Stimulated activated naive CD8-positive, alpha-beta T cell treated with anti-CD3 and anti-CD28 coated beads, Interleukin-15, amount 100 ng/mL, for 72 hours (primary cell): ENCODE results near the gene ULK4.
"Not testable (repeated sequence)": the region's sequence is repeated elsewhere in the genome, so short reads cannot be mapped to it uniquely, and the experiment has no call there.

Experiments
- ATAC-seq: fragments of 150-1000 bp; cut with Tn5 transposase; 2 replicates; pipeline ENCODE4 v1.10.0; 2021; ENCODE audit warnings: mild to moderate bottlenecking, moderate library complexity
- DNase-seq, 2 donors: peaks; one replicate each; pipeline ENCODE4 v3.0.0; 2021 to 2022
- H3K27ac Mint-ChIP-seq, 2 donors: one replicate each; pipeline ENCODE4 v1.8.0; 2022; ENCODE audit warnings: mild to moderate bottlenecking in 2 of 2, mixed read lengths in 2 of 2, moderate library complexity in 2 of 2
- H3K27me3 Mint-ChIP-seq: one replicate; pipeline ENCODE4 v1.8.0; 2022; ENCODE audit warnings: mixed read lengths
- H3K4me1 Mint-ChIP-seq: one replicate; pipeline ENCODE4 v1.8.0; 2022; ENCODE audit warnings: mild to moderate bottlenecking, mixed read lengths
- H3K4me3 Mint-ChIP-seq, 2 donors: one replicate each; pipeline ENCODE4 v1.8.0; 2022; ENCODE audit warnings: mild to moderate bottlenecking in 2 of 2, mixed read lengths in 2 of 2, moderate library complexity in 1 of 2
- H3K9me3 Mint-ChIP-seq, 2 donors: one replicate each; pipeline ENCODE4 v1.8.0; 2022; ENCODE audit warnings: mixed read lengths in 2 of 2

ULK4 gene

DNA sequence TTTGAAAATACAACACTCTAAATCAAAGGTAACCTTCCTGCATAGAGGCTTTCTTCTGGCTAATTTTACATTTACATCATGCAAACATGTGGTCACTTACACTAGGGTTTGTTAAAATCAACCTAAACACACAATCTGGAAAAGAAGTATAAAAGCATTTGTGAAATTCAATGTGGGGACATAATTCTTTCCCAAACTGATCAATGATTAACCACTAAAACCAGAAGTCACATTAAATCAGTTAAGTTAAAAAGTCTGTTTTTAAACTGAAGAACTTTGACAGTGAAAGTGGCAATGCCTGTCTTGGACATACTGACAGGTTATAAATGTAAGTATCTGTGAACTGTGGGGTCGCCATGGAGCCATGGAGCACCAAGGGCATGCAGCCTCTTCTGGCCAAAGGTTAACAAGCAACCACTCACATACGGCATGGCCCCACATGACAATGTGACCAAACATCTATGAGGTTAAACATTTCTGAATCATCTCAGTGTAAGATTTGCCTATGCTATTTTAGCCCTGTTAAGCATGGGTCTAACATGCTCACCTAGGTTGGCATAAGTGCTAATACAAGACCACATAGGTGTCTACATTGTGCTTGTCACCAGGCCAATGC is 484.4 kb downstream of the ULK4 start:
- Mint-ChIP-seq H3K9me3 (peaks cover 22 to 31% of the 10 kb centered on the region in 2 donors), H3K4me1 (no peaks in the 10 kb centered on the region), H3K27me3 (no peaks in the 10 kb centered on the region), H3K27ac (no peak overlapping the region), H3K4me3 (no peak overlapping the region)
- DNase-seq, result no peak
- no peak for ATAC-seq

DNA sequence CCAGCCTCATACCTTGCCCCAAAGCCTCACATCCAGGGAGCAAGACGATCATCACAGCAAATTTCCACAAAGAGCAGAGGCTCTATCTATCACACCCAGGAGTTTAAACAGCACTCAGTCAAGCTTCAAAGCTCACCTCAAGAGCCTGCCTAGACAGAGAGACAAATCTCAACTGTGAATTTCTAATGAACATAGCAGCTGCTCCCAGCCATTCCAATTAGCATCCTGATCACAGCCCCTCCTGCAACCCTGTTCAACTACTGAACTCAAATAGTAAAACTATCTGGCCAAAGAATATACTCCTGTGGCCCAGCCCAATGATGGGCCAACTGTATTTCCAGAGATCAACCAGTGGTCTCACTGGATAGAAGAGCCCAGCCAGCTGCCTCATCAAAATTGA is 492.8 kb downstream of the ULK4 start:
- Mint-ChIP-seq H3K27me3 (no peaks in the 10 kb centered on the region), H3K27ac (no peak overlapping the region), H3K4me1 (peaks cover 6% of the 10 kb centered on the region), H3K4me3 (no peak overlapping the region), H3K9me3 (peaks cover 42 to 43% of the 10 kb centered on the region in 2 donors)
- no peak for DNase-seq
- no peak for ATAC-seq

DNA sequence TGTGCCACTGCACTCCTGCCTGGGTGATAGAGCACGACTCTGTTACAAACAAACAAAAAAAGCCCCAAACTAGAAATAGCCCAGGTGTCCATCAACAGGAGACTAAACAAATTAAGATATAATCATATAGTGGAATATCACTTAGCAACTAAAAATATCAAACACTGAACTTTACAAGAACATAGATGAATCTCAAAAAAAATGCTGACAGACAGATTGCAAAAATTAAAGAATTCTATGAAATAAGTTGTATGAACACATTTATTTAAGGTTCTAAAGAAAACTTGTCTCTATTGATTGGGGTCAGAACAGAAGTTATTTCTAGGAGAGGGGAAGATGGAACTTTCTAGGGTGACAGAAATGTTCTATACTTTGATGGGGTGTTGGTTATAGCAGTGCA is 494.4 kb downstream of the ULK4 start:
- H3K4me3 Mint-ChIP-seq, result no peak overlapping the region
- ATAC-seq (no peak), DNase-seq (no peak)
- no peaks in the 10 kb centered on the region for H3K27me3 Mint-ChIP-seq
- peaks cover 33 to 34% of the 10 kb centered on the region in 2 donors for H3K9me3 Mint-ChIP-seq
- H3K4me1 Mint-ChIP-seq, result peaks cover 6% of the 10 kb centered on the region
- H3K27ac Mint-ChIP-seq, result no peak overlapping the region

DNA sequence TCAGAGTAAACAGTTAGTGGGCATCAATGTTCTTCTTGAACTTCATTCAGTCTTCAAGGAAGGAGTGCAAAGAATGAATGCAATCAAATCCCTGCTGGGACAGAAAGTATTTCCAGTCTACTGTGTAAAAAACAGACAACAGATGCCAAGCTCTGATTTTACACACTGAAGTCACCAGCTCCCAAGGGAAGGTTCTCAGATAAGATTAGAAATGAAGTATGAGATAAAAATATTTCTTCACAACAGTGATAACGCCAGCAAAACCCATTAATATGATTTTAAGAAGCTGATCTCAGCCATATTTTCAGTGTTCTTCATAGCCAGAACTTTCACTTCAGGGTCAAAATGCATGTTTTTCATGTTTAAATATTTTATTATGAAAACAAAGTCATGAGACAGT is 497.0 kb downstream of the ULK4 start:
- Mint-ChIP-seq H3K4me3 (no peak overlapping the region), H3K9me3 (peaks cover 13 to 17% of the 10 kb centered on the region in 2 donors), H3K27ac (no peak overlapping the region), H3K27me3 (no peaks in the 10 kb centered on the region), H3K4me1 (no peaks in the 10 kb centered on the region)
- ATAC-seq, result no peak
- no peak for DNase-seq

DNA sequence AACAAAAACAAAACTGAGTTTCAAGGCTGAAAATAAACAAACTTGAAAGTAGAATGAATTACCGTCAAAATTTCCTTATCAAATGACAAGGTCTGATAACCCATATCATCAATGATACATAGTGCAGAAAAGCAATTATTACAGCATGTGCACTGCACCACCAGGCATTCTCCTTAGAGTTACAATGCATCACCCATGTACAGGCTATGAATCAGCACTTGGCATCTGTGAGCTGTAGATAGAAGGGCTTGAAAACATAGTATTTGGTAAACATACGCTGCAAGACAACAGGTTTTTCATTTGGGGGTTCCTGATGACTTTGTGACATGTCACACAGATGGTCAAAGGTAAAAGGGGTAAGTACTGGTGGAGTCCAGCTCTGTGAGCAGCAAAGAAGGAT is 497.5 kb downstream of the ULK4 start:
- no peaks in the 10 kb centered on the region for H3K27me3 Mint-ChIP-seq
- no peak for ATAC-seq
- H3K4me1 Mint-ChIP-seq, result no peaks in the 10 kb centered on the region
- H3K4me3 Mint-ChIP-seq, result no peak overlapping the region
- no peak for DNase-seq
- peaks cover 9 to 12% of the 10 kb centered on the region in 2 donors for H3K9me3 Mint-ChIP-seq
- no peak overlapping the region for H3K27ac Mint-ChIP-seq

DNA sequence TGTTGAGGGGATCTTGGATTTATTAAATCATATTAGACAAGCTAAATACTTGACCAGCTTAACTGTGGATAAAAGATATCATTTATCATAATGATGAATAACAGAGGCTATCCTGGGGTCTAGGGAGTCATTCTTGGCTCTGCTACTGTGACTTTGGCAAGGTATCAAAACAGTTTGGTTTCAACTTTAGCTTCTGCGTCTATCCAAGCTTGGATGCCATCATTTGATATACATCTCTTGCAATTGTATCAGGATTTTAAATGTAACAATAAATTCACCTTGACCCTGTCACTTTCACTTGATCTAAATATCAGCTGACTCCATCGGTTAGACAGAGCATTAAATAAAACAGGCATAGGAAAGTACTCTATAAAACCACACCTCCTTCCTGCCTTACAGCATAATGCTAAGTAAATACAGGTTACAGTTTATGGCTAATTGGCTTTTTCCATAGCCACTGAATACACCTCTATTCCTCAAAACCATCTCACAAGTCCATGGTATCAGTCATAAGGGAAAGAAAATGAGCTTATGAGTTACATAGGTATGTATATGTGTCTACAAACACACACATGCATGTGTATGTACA is 499.7 kb downstream of the ULK4 start:
- Mint-ChIP-seq H3K27ac (no peak overlapping the region), H3K9me3 (no peaks in the 10 kb centered on the region), H3K4me3 (no peak overlapping the region)

DNA sequence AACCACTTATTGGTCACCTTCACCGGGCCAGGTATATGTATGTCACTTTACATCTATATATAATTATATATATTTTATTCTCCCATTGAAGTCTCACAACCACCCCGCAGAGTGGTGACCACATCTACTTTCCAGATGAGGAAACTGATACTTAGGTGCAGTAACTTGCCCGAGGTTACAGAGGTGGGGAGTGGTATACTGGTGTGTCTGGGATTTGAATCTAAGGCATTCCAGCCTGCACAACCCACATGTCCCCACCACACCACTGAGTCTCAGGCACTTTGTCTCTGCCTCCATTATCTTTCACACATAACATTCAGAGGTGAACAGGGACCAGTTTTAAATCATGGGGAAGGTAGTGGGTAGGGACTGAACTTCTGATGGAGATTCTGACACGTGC is 501.2 kb downstream of the ULK4 start:
- DNase-seq (no peak), ATAC-seq (no peak)
- Mint-ChIP-seq H3K4me3 (no peak overlapping the region), H3K4me1 (no peaks in the 10 kb centered on the region), H3K9me3 (no peaks in the 10 kb centered on the region), H3K27me3 (no peaks in the 10 kb centered on the region), H3K27ac (no peak overlapping the region)

More for the DNA sequence above, 499.7 kb downstream of the ULK4 start:
- ATAC-seq (no peak), DNase-seq (no peak)
- Mint-ChIP-seq H3K27me3 (no peaks in the 10 kb centered on the region), H3K4me1 (no peaks in the 10 kb centered on the region)

DNA sequence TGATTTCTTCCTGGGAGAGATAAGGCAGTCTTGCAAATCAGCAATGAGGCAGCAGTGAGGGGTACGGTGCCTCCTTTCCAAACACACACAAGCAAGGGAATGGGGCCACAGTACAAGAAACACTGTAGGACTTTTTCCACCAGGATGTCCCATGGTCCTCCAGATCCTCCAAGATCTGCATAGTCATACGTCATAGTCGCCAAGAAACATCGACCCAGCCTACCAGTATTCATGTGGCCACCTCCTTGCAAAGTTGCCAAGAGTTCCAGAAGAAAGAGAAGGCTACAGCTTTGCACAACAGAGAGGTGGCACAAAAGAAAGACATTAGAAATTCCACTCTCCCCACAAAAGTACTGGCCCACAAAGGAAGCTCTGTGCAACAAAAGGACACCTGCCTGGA is 504.7 kb downstream of the ULK4 start:
- DNase-seq (no peak), ATAC-seq (no peak)
- Mint-ChIP-seq H3K4me1 (no peaks in the 10 kb centered on the region), H3K27ac (no peak overlapping the region), H3K4me3 (no peak overlapping the region), H3K9me3 (no peaks in the 10 kb centered on the region), H3K27me3 (no peaks in the 10 kb centered on the region)

DNA sequence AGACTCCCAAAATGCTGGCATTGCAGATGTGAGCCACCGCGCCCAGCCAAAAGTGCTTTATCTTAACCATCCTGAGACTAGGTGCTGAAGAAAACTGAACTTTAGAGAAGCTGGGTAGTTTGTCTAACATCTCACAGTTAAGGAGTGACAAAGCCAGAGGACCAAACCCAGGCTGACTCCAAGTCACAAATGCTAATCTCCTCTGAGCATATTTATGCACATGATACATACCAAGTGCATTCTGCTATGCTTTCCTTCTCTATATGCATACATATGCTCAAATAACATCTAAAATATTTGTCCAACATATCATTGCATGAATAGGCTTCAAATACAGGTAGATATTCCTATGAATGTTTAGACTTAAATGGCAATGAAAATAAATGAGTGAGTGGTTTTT is 505.7 kb downstream of the ULK4 start:
- DNase-seq (no peak), ATAC-seq (no peak)
- Mint-ChIP-seq H3K4me3 (no peak overlapping the region), H3K27ac (no peak overlapping the region), H3K4me1 (no peaks in the 10 kb centered on the region), H3K27me3 (no peaks in the 10 kb centered on the region), H3K9me3 (no peaks in the 10 kb centered on the region)

DNA sequence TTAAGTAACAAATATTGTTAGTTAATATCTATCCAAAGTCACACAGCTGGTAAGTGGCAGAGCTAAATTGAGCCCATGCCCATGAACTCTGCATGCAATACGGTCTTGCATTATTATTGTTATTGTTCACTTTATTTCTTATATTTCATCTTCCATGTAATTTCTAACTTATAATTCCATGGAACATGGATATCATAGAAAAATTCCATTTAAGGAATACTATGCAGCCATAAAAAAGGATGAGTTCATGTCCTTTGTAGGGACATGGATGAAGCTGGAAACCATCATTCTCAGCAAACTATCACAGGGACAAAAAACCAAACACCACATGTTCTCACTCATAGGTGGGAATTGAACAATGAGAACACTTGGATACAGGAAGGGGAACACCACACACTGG is 508.3 kb downstream of the ULK4 start:
- H3K27ac Mint-ChIP-seq, H3K27me3 Mint-ChIP-seq, ATAC-seq, H3K9me3 Mint-ChIP-seq, H3K4me3 Mint-ChIP-seq, H3K4me1 Mint-ChIP-seq, DNase-seq: not testable (repeated sequence)

DNA sequence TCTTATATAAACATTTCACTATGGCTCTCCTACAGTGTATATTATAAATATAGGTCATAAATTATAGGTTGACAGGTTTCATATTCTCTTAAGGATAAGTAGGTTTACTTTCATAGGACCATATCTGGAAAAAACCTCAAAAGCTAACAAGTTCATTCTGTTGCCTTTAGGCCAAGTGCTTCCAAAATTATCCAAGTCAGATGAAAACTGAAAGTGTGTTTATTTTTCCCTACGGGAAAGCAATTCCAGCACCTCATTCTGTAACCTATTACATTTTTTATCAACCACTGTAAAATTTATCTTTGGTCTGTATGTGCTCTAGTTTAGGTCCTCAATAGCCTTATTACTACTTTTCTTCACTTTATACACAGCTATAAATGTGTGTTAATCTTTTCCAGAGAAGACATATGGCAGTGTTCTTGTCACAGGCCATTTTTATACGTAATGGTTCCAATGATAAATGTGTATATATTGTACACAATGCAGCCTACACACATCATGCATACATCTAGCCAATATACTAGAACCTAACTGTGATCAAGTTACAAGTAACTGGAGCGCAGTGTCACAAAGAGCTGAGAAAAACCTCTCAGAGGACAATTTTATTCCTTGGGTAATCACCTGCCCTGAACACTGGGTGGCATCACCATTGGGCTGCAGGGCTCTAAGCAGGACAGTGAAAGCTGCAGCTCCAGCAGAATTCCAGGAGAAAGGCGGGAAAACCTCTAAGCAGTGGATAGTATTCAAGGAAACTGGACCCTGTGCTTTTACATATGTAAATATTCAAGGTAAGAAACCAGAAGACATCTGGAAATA is 511.3 kb downstream of the ULK4 start:
- Mint-ChIP-seq H3K4me3 (no peak overlapping the region), H3K27ac (no peak overlapping the region), H3K4me1 (no peaks in the 10 kb centered on the region)

DNA sequence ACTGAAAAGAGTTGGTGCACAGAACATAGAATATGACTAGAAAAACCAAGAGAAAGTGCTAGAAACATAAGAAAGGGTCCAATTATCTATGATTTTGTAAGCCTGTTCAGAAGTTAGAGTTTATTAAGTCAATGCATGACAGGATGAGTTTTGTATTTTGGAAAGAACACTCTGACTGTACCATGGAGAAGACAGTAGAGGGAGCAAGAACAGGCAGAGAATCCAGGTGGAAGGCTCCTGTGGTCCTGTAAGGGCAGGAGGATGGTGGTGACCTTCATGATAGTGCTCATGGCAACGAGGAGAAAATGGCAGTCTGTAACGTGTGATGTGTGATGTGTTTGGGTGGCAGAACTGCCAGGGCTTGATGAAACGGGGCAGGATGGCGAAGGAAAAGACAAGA is 513.5 kb downstream of the ULK4 start:
- Mint-ChIP-seq H3K9me3 (peaks cover 0 to 5% of the 10 kb centered on the region in 2 donors), H3K4me1 (no peaks in the 10 kb centered on the region), H3K4me3 (no peak overlapping the region), H3K27me3 (no peaks in the 10 kb centered on the region), H3K27ac (no peak overlapping the region)
- ATAC-seq (no peak), DNase-seq (no peak)

More for the DNA sequence above, 511.3 kb downstream of the ULK4 start:
- ATAC-seq (no peak), DNase-seq (no peak)
- Mint-ChIP-seq H3K27me3 (no peaks in the 10 kb centered on the region), H3K9me3 (peaks cover 0 to 5% of the 10 kb centered on the region in 2 donors)

DNA sequence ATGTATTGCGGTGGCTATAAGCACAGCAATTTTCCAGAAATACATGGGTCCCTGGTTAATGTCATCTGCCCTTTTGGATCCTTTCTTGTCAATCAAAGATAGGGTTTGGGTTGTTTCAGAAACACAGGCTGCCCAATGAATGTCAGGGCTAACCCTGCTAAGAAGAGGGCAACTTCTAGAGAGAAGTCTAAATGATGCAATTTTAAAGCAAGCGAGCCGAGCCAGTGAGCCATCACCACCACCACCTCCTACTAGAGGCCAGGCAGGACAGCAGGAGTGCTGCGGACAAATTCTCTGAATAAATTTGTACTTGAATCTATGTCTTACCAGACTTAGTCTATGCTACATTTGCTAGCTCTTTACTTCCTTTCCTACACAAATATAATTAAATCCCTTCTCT is 514.2 kb downstream of the ULK4 start:
- H3K4me3 Mint-ChIP-seq, result no peak overlapping the region
- H3K4me1 Mint-ChIP-seq, result no peaks in the 10 kb centered on the region
- H3K27ac Mint-ChIP-seq, result no peak overlapping the region
- no peaks in the 10 kb centered on the region for H3K27me3 Mint-ChIP-seq
- H3K9me3 Mint-ChIP-seq, result peaks cover 0 to 5% of the 10 kb centered on the region in 2 donors
- DNase-seq (no peak), ATAC-seq (no peak)

DNA sequence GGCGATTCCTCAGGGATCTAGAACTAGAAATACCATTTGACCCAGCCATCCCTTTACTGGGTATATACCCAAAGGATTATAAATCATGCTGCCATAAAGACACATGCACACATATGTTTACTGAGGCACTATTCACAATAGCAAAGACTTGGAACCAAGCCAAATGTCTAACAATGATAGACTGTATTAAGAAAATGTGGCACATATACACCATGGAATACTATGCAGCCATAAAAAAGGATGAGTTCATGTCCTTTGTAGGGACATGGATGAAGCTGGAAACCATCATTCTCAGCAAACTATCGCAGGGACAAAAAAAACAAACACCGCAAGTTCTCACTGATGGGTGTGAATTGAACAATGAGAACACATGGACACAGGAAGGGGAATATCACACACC is 515.6 kb downstream of the ULK4 start:
- not testable (repeated sequence) for DNase-seq, H3K4me3 Mint-ChIP-seq, H3K27me3 Mint-ChIP-seq, H3K4me1 Mint-ChIP-seq, H3K27ac Mint-ChIP-seq, ATAC-seq
- H3K9me3 Mint-ChIP-seq, result peaks cover 2 to 11% of the 10 kb centered on the region in 2 donors

DNA sequence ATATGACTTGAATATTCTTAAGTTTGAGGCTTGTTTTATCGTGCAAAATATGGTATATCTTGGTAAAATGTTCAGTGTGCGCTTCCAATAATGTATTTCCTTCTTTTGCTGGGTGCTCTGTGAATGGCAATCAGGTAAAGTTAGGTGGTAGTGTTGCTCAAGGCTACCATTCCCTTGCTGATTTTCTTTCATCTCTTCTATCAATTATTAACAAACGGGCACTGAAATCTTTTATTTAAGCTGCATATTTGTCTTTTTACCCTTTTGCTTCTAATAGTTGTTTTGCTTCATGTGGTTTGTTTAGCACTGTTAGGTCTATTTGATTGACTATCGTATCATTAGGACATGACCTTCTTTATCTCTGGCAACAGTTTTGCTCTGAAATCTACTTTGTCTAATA is 520.3 kb downstream of the ULK4 start:
- Mint-ChIP-seq H3K4me3 (no peak overlapping the region), H3K4me1 (no peaks in the 10 kb centered on the region), H3K27ac (no peak overlapping the region), H3K9me3 (peaks cover 9 to 13% of the 10 kb centered on the region in 2 donors), H3K27me3 (no peaks in the 10 kb centered on the region)
- DNase-seq (no peak), ATAC-seq (no peak)

DNA sequence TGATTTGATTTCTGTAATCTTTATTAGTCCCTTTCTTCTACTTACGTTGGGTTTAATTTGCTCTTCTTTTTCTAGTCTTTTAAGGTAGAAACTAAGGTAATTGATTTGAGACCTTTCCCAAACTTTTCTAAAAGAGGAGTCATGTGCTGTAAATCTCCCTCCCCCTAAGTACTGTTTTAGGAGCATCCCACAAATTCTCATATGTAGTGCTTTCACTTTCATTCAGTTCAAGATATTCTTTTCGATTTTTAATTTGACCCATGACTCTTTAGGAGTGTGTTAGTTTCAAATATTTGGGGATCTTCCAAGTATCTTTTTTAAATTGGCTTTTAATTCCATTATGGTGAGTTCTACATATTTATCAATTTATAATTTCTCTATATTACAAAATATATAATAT is 520.8 kb downstream of the ULK4 start:
- DNase-seq (no peak), ATAC-seq (no peak)
- no peak overlapping the region for H3K4me3 Mint-ChIP-seq
- no peaks in the 10 kb centered on the region for H3K27me3 Mint-ChIP-seq
- H3K27ac Mint-ChIP-seq, result no peak overlapping the region
- no peaks in the 10 kb centered on the region for H3K4me1 Mint-ChIP-seq
- peaks cover 9 to 13% of the 10 kb centered on the region in 2 donors for H3K9me3 Mint-ChIP-seq
